K562 (cell line): ENCODE results near the gene SLC6A7. TPM values are rescaled to one million over a fixed set of nuclear protein-coding genes. Genes with fewer than 3 reads are reported as not detected.
A peak's percentile ranks its signal among the peaks of the same experiment; 100 is the strongest.

Source experiments
- ATAC-seq: fragments of 200-7000 bp; cut with Tn5 transposase; 3 replicates; pipeline ENCODE4 v1.9.1; 2020; ENCODE audit warnings: moderate library complexity
- BruUV-seq: library from RNA; stranded (reverse); fragments of 400-500 nt; replicated peaks from 2 replicates; lab custom pipeline; 2021; lab: Mats Ljungman, UMichigan
- CTCF ChIA-PET: fragments of 300-600 bp; formaldehyde crosslinking; extraction: SDS; loops from one replicate; lab custom pipeline; 2021; ENCODE audit warnings: low intra/inter-chr PET ratio; lab: Yijun Ruan, JAX
- POLR2A ChIA-PET: fragments of 300-600, 350-650 bp; sonication (Branson Sonifier 250); formaldehyde crosslinking; extraction: SDS; loops from one replicate; lab custom pipeline; 2021; ENCODE audit warnings: antibody characterized with exemption, inconsistent platforms; lab: Yijun Ruan, JAX
- DNase-seq, 4 experiments: peaks; one replicate each; pipeline versions ENCODE4 v3.0.0 to v3.0.0-alpha.2; 2011 to 2018; ENCODE audit warnings: low spot score in 3 of 4, mixed read lengths in 3 of 4; ENCODE audit errors: extremely low read depth in 1 of 4
- FAIRE-seq: peaks from 2 replicates; lab custom pipeline; 2011; peaks lifted over from hg19 to GRCh38; lab: Jason Lieb, UNC
- H2AFZ ChIP-seq: 2 replicates; pipeline ENCODE4 v1.6.0; 2011; ENCODE audit warnings: low read depth, low read length, control low read depth, inconsistent platforms
- H3K27ac ChIP-seq: fragments of 200-600 bp; 3 replicates; pipeline ENCODE4 v1.8.0; 2011; ENCODE audit warnings: low read depth, mild to moderate bottlenecking, control low read depth, inconsistent platforms, low read length, moderate library complexity, mixed read lengths; ENCODE audit errors: extremely low read depth
- H3K27me3 ChIP-seq, 2 experiments: fragments of 300-600 bp in 1 of 2; 2 replicates in 1 of 2; 3 replicates in 1 of 2; pipeline versions ENCODE4 v1.6.0 to v1.8.0; 2011; ENCODE audit warnings: inconsistent platforms in 2 of 2, low read length in 2 of 2, mild to moderate bottlenecking in 1 of 2, mixed read lengths in 1 of 2, moderate library complexity in 1 of 2; ENCODE audit not compliant: control insufficient read depth in 2 of 2, insufficient read depth in 2 of 2
- H3K36me3 ChIP-seq: fragments of 300-600 bp; 3 replicates; pipeline ENCODE4 v1.8.0; 2011; ENCODE audit warnings: mild to moderate bottlenecking, low read length, inconsistent platforms; ENCODE audit not compliant: control insufficient read depth, insufficient read depth
- H3K4me1 ChIP-seq, 2 experiments: fragments of 200-600 bp in 1 of 2; replicated peaks in 1 of 2; 2 replicates in 1 of 2; 3 replicates in 1 of 2; pipeline versions ENCODE4 v1.5.1 to v1.8.0; 2011; ENCODE audit warnings: inconsistent platforms in 2 of 2, low read length in 2 of 2, mild to moderate bottlenecking in 1 of 2, mixed read lengths in 1 of 2, moderate library complexity in 1 of 2; ENCODE audit not compliant: control insufficient read depth in 2 of 2, insufficient read depth in 2 of 2
- H3K4me2 ChIP-seq: 2 replicates; pipeline ENCODE4 v1.6.1; 2011; ENCODE audit warnings: low read length, control low read depth, inconsistent platforms, mixed read lengths; ENCODE audit not compliant: insufficient read depth
- H3K4me3 ChIP-seq: fragments of 200-600 bp; sonication (generic), shearing (Covaris generic); 2 replicates; pipeline ENCODE4 v1.5.1; 2016; ENCODE audit warnings: control low read depth, inconsistent platforms
- H3K79me2 ChIP-seq: fragments of 200-600 bp; 3 replicates; pipeline ENCODE4 v1.8.0; 2011; ENCODE audit warnings: low read length, inconsistent platforms; ENCODE audit not compliant: control insufficient read depth, insufficient read depth
- H3K9ac ChIP-seq, 2 experiments: 2 replicates each; pipeline versions ENCODE4 v1.6.0 to v1.6.1; 2011; ENCODE audit warnings: low read depth in 2 of 2, low read length in 2 of 2, control low read depth in 1 of 2, inconsistent platforms in 1 of 2, mild to moderate bottlenecking in 1 of 2, mixed read lengths in 1 of 2; ENCODE audit not compliant: insufficient read depth in 1 of 2
- H3K9me1 ChIP-seq: one replicate; pipeline ENCODE4 v1.6.0; 2011; ENCODE audit warnings: inconsistent platforms, mild to moderate bottlenecking, low read length, moderate library complexity; ENCODE audit not compliant: control insufficient read depth, insufficient read depth
- H3K9me3 ChIP-seq: replicated peaks from 2 replicates; pipeline ENCODE4 v1.5.1; 2011; ENCODE audit warnings: low read depth, low read length, inconsistent platforms; ENCODE audit not compliant: control insufficient read depth, insufficient read depth
- H4K20me1 ChIP-seq: replicated peaks from 2 replicates; pipeline ENCODE4 v1.6.1; 2011; ENCODE audit warnings: low read length, inconsistent platforms, mixed read lengths; ENCODE audit not compliant: control insufficient read depth, insufficient read depth
- ETV5 ChIP-seq: sonication (generic); formaldehyde crosslinking; IDR thresholded peaks from 2 replicates; pipeline ENCODE4 v1.4.0; 2020; ENCODE audit warnings: low read depth, mild to moderate bottlenecking, missing genetic modification reagents
- GABPA ChIP-seq: fragments of 200-800 bp; sonication (Bioruptor generic); conservative IDR thresholded peaks from 2 replicates; pipeline ENCODE4 v1.6.1; 2016; ENCODE audit warnings: low read depth, missing genetic modification characterization, missing compliant biosample characterization
- L3MBTL2 ChIP-seq: fragments of 450-650 bp; IDR thresholded peaks from 2 replicates; pipeline ENCODE4 v1.6.1; 2016; ENCODE audit warnings: mild to moderate bottlenecking, moderate library complexity
- PHB ChIP-seq: fragments of 250-450 bp; sonication (Bioruptor Pico); IDR thresholded peaks from 2 replicates; pipeline ENCODE4 v1.5.0; 2021
- ZNF232 ChIP-seq: sonication (generic); formaldehyde crosslinking; IDR thresholded peaks from 2 replicates; pipeline ENCODE4 v1.8.0; 2022; ENCODE audit warnings: mild to moderate bottlenecking, missing genetic modification reagents
- WGBS: fragments of 100-300 bp; shearing (Covaris generic); methylation state at CpG from one replicate; pipeline ENCODE4 v1.1.6; 2016; ENCODE audit warnings: low coverage, mixed read lengths; ENCODE audit not compliant: insufficient coverage; ENCODE audit errors: missing lambda C conversion rate; 5-methylcytosine and 5-hydroxymethylcytosine counted together
- in situ Hi-C: fragments of 300-500 bp; cut with MboI; formaldehyde crosslinking; loops from 4 replicates; pipeline ENCODE4 v1.15.0; 2018; ENCODE audit warnings: inconsistent platforms, mixed read lengths
- intact Hi-C: fragments of 100-400 bp; cut with micrococcal nuclease; formaldehyde crosslinking; loops from 2 replicates; pipeline ENCODE4 v1.14.2; 2022
- polyA plus RNA-seq, 8 experiments: library from polyadenylated mRNA; depleted of rRNA in 4 of 8; stranded (reverse) in 5 of 8; unstranded in 3 of 8; fragments of >200 nt; fragmentation: Nextera tagmentation in 2 of 8; fragmentation: Illumina TruSeq in 1 of 8; extraction: Ambion mirVana in 2 of 8; extraction: Trizol in 1 of 8; gene quantifications; 2 replicates each; pipeline versions ENCODE4 v1.2.1 to v1.2.3, GENCODE V29; 2011 to 2014; ENCODE audit warnings: inconsistent platforms in 1 of 8, missing spikeins in 1 of 8
- total RNA-seq, 7 experiments: library from RNA; depleted of rRNA in 6 of 7; stranded (reverse); fragments of >200 nt in 6 of 7; fragmentation: Illumina TruSeq in 2 of 7; extraction: Trizol in 2 of 7; gene quantifications; 2 replicates each; pipeline versions ENCODE4 v1.2.1 to v1.2.3, GENCODE V29; 2011 to 2021; ENCODE audit warnings: low replicate concordance in 1 of 7

The SLC6A7 gene
- total and polyA plus RNA-seq, 9 of the 15 experiments (the other 6 are each of a cell fraction or from before 2014, with no cell fraction given), result not detected

GRCh38 chr5:150203832-150204589, 14.1 kb downstream of the SLC6A7 start:
- ChIA-PET POLR2A (interaction anchor here (2.3 kb wide), 1 partner anchor 11 kb away, joined by 6 read pairs; no protein-coding TSS in a partner anchor), CTCF (no interaction called here)
- DNase-seq, result no peak
- H3K4me1 ChIP-seq, result peaks cover 0 to 3% of the 10 kb centered on the region in 2 experiments; a peak in 1 of 5 replicates
- TF ChIP-seq ZNF232 (CRISPR knock-in tag), result no peak
- TF ChIP-seq GABPA (tag), result no peak
- TF ChIP-seq PHB, result no peak
- TF ChIP-seq L3MBTL2, result peak; percentile 51; the same call in 1 of the 2 replicates
- no peak for TF ChIP-seq ETV5 (CRISPR knock-in tag)
- no peaks in the 10 kb centered on the region for H3K9me3 ChIP-seq
- no peaks in the 10 kb centered on the region for H3K79me2 ChIP-seq
- peaks cover 7% of the 10 kb centered on the region for H4K20me1 ChIP-seq
- H2AFZ ChIP-seq, result 0 out of 2 replicates have a peak overlapping the region, but pooled peaks have one; percentile 35
- BruUV-seq, result no TSS peak
- whole genome bisulfite sequencing, result 22% methylated on average over 11 of the region's 12 CpGs
- H3K9me1 ChIP-seq, result no peaks in the 10 kb centered on the region
- no peak overlapping the region for H3K27ac ChIP-seq
- no peaks in the 10 kb centered on the region for H3K36me3 ChIP-seq
- no peak overlapping the region for H3K4me2 ChIP-seq
- FAIRE-seq, result no peak
- ATAC-seq, result peak; percentile 16; the same call in 1 of the 3 replicates
- no peak overlapping the region for H3K4me3 ChIP-seq
- H3K9ac ChIP-seq, result no peak overlapping the region
- H3K27me3 ChIP-seq, result peaks cover 29 to 70% of the 10 kb centered on the region in 2 experiments
- in situ Hi-C loops (no loop called here), intact Hi-C loops (no loop called here)
